ENCODE results near the gene RPUSD3. TPM values are rescaled to one million over a fixed set of nuclear protein-coding genes. Genes with fewer than 3 reads are reported as not detected.
A peak's percentile ranks its signal among the peaks of the same experiment; 100 is the strongest.

RPUSD3 gene
- total and polyA plus RNA-seq, 11 donors = 25.8 to 68.6 (median 35.6) TPM

GRCh38 chr3:9820946-9821345, 22.9 kb downstream of the RPUSD3 start:
- ATAC-seq (peak in 1 of 4 donors; percentile 36), DNase-seq (peak in 1 of 5 donors; percentile 1)
- no peaks in the 10 kb centered on the region for H3K9me3 ChIP-seq
- WGBS, 4 donors = 70 to 78% (median 74%) methylated on average over 2 of the region's 2 CpGs
- H3K4me3 ChIP-seq = no peak overlapping the region
- no peaks in the 10 kb centered on the region for H3K4me1 ChIP-seq
- no peaks in the 10 kb centered on the region for H3K27me3 ChIP-seq
- peaks cover 0 to 33% (median 6%) of the 10 kb centered on the region in 9 donors for H3K36me3 ChIP-seq
- TF ChIP-seq CTCF (IDR thresholded peaks at IDR 0.05) (no peak), POLR2A (IDR thresholded peaks at IDR 0.05) (no peak)
- H3K27ac ChIP-seq = no peak overlapping the region
- intact Hi-C loops (cut with DNase I) = no loop called here

- TF ChIP-seq CTCF (IDR thresholded peaks at IDR 0.05) = no peak
- no peak for TF ChIP-seq POLR2A (IDR thresholded peaks at IDR 0.05)
- 89 to 95% (median 92%) methylated on average over 12 of the region's 12 CpGs for WGBS, 4 donors
- ATAC-seq (no peak), DNase-seq (peak in 1 of 5 donors; percentile 17)
- H3K27me3 ChIP-seq = no peaks in the 10 kb centered on the region
- no peaks in the 10 kb centered on the region for H3K9me3 ChIP-seq
- H3K27ac ChIP-seq = no peak overlapping the region
- no peak overlapping the region for H3K4me3 ChIP-seq
- intact Hi-C loops (cut with DNase I) = no loop called here
- no peaks in the 10 kb centered on the region for H3K4me1 ChIP-seq
- H3K36me3 ChIP-seq = peaks cover 0 to 37% (median 6%) of the 10 kb centered on the region in 9 donors
Measured at GRCh38 chr3:9820543-9820942, 23.3 kb downstream of the RPUSD3 start.

- WGBS, 4 donors = 81 to 99% (median 89%) methylated on average over 6 to 7 of the region's 7 CpGs
- ATAC-seq (no peak), DNase-seq (no peak)
- Histone ChIP-seq H3K4me1 (no peaks in the 10 kb centered on the region), H3K4me3 (no peak overlapping the region), H3K9me3 (no peaks in the 10 kb centered on the region), H3K27ac (no peak overlapping the region), H3K27me3 (no peaks in the 10 kb centered on the region), H3K36me3 (peaks cover 0 to 52% (median 7%) of the 10 kb centered on the region in 9 donors)
- intact Hi-C loops (cut with DNase I) = no loop called here
- no peak for TF ChIP-seq POLR2A (IDR thresholded peaks at IDR 0.05)
- no peak for TF ChIP-seq CTCF (IDR thresholded peaks at IDR 0.05)
Measured at GRCh38 chr3:9818666-9819335, 25.0 kb downstream of the RPUSD3 start.

GRCh38 chr3:9817436-9817835, 26.4 kb downstream of the RPUSD3 start:
- H3K9me3 ChIP-seq = no peaks in the 10 kb centered on the region
- intact Hi-C loops (cut with DNase I) = no loop called here
- H3K4me1 ChIP-seq = no peaks in the 10 kb centered on the region
- 86 to 95% (median 93%) methylated on average over 6 of the region's 6 CpGs for WGBS, 4 donors
- DNase-seq = peak in 1 of 5 donors; percentile 4
- ATAC-seq = no peak
- H3K27ac ChIP-seq = no peak overlapping the region
- no peaks in the 10 kb centered on the region for H3K27me3 ChIP-seq
- TF ChIP-seq POLR2A (IDR thresholded peaks at IDR 0.05) (no peak), CTCF (IDR thresholded peaks at IDR 0.05) (no peak)
- H3K36me3 ChIP-seq = peaks cover 0 to 61% (median 17%) of the 10 kb centered on the region in 9 donors
- H3K4me3 ChIP-seq = no peak overlapping the region
